Stimulated activated CD4-positive, alpha-beta T cell treated with anti-CD3 and anti-CD28 coated beads, Interleukin-4, amount 100 ng/mL, for 1 hour (primary cell): ENCODE measurements around the gene RAD9A.

Experiments
- DNase-seq: peaks from one replicate; pipeline ENCODE4 v3.0.0-alpha.2; 2020

Gene RAD9A

GRCh38 chr11:67357831-67358670, 33.7 kb upstream of the RAD9A start:
- no peak for DNase-seq

DNA sequence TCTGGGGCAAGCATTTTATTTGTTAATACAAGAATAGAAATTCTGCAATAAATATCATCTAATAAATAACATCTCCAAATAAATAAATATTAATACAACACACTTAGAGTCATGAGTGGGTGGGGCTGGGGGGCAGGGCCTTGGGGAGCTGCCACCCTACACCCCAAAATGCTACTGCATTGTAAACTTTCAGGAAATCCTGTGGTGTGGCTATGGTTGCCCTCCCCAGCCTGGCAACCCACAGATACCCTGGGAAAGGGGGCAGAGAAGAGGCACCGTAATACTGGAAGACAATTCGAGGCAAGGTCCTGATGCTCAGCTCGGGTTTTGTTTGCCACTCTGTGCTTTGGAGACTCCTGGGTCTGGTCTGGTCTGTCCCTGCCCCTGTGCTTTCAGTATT, 27.6 kb upstream of the RAD9A start:
- DNase-seq = no peak

DNA sequence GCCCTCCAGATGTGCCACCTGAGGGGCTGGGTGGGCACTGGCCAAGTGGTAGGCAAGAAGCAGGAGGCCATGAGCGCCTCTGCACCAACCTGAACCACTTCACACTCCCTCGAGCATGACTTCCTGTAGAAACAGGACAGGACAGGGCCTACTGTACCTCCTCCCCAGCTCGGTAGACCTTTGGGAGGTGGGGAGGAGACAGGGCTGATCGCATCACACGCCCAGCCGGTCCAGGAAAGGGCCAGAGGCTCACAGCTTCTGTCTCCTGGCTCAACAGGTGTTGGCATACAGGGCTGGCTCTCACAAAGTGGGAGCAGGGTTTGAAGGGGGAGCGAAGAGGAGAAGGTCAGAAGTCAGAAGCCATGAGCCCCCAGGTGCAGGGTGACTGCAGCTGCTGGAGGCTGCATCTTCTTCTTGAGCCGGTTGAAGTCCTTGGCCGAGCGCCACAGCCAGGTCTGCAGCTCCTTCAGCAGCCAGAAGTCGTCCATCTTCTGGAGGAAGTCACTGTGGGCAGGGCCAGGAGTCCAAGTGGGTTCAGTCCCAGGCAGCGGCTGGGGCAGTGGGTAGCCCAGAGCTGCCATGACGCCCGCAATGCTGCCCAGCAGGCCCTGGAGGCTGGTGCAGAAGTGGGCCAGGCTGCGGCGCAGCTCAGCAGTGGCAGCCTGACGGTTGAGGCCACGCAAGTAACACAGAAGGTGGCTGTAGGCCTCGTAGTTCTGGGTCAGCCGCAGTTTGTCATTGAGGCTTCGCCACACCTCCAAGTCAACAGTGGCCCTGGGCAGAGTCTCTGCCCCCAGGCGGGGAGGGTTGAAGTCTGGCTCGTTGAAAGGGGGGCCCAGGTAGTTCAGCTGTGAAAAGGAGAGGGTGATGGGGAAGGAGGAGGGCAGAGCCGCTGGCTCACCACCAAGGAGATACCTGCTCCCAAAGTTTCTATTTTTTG, 26.7 kb upstream of the RAD9A start:
- DNase-seq = no peak

DNA sequence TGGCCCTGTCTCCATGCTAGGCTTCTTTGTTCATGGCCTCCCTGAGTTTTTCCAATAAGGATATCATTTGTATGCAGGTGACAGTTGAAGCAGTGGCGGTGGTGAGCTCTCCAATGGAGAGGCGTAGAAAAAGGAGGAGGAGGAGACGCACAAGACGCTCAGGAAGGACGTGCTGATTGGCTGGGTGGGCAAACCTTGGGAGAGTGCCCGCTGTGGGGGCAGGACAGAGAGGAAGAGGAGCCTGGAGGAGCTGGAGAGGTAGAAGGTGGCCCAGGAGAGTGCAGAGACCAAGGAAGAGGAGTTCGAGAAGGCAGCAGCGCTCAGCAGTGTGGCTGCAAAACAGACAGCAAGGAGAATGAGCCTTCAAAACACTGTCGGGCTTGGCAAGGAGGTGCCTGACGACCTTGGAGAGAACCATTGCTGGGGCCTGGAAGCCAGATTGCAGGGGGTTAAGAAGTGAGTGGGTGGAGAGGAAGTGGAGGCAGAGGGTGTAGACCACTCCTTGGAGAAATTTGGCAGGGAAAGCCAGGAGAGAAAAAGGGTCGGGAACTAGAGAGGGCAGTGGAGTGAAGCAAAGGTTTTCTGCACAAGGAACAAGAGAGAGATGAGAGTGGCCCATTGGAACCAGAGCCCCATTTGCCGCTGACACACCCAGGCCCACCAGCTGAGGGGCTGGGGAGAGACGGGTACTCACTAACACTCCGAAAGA, 25.9 kb upstream of the RAD9A start:
- DNase-seq = no peak

DNA sequence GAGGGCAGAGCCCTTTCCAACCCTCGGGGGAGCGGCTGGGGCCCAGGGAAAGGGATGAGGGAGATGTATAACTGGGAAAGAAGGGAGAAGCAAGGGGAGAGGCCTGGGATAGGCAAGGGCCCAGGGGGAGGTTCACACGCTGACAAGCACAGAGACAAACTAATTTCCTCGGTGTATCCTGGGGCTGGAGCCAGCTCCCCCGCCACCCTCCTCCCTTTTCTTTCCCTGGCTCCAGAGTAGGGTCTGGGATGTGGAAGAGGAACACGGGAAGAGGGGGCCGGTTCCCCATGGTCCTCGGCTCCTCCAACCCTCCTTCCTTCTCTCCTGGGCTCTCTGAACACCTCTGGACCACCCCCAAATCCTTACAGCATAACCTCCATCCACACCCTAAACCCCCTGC, 25.2 kb upstream of the RAD9A start:
- no peak for DNase-seq

DNA sequence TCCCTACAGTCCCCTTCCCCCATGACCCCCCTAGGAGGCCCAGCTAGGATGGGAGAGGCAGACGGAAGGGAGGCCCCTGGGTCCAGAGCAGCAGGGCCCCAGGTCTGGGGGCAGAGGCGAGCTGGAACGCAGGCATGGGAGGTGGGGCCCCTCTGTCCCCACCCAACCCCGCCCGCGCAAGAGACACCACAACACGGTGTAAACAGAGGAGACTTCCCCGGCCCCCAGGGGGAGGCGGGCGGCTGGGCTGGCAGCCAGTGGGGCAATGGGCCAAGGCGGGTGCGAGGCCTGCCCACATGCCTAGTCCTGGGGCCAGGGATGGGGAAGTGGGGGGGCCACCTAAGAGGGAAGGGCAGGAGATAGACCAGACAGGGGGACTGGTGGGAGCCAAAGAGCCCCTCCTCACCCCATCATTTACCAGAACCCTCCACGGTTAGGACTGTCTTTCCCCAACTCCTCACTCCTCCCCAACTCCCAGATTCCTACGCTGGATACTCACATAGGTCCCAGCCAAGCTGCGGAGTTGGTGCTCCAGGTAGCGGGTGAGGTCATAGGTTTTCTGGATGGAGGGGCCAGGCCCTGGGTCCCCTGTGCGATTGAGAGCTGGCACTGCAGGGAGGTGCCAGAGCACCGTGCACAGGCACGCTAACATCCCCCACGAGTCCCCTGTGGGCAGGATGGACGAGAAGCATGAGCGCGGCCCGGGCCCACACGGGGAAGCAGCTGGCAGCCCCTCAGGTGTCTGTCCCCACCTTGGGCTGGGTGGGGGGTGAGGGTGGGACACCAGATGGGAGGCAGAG, 24.6 kb upstream of the RAD9A start:
- DNase-seq = no peak

- DNase-seq = no peak
These were observed 24.0 kb upstream of the RAD9A start for GRCh38 chr11:67367761-67368227.

GRCh38 chr11:67368621-67369020, 23.2 kb upstream of the RAD9A start:
- DNase-seq = no peak

- no peak for DNase-seq
These were observed 22.5 kb upstream of the RAD9A start for GRCh38 chr11:67369275-67369674.

GRCh38 chr11:67369801-67370284, 21.9 kb upstream of the RAD9A start:
- DNase-seq = no peak

DNA sequence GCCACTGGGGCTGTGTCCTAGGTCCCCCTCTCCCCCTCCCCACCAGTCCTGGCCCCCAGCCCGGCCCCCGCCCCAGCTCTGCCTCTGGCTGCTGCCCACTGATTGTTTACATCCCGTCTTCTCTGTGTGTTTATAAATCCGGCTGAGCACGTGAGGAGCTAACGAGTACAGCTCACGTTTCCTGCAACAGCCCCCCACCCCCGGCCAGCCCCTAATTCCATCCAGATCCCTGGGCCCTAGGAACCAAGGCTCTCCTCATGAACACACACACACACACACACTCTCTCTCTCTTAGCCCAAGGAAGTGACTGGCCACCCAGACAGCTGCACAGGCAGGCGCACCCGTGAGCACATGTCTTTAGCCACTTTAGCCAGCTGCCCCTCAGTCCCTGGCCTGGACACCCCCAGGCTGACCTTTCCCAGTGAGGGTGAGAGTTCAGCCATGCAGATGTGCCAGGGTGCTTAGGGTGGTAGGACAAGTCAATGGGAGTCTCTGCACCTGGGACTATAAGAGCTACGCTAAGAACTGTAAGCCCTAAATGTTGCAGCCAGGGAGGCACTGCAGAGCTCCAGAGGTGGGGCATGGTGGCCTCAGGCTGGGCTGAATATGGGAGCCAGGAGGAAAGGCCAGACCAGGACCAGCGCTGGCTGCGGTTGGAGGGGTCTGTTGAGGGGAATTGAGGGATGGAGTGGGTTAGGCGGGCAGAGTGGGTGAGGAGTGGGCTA, 21.3 kb upstream of the RAD9A start:
- no peak for DNase-seq

DNA sequence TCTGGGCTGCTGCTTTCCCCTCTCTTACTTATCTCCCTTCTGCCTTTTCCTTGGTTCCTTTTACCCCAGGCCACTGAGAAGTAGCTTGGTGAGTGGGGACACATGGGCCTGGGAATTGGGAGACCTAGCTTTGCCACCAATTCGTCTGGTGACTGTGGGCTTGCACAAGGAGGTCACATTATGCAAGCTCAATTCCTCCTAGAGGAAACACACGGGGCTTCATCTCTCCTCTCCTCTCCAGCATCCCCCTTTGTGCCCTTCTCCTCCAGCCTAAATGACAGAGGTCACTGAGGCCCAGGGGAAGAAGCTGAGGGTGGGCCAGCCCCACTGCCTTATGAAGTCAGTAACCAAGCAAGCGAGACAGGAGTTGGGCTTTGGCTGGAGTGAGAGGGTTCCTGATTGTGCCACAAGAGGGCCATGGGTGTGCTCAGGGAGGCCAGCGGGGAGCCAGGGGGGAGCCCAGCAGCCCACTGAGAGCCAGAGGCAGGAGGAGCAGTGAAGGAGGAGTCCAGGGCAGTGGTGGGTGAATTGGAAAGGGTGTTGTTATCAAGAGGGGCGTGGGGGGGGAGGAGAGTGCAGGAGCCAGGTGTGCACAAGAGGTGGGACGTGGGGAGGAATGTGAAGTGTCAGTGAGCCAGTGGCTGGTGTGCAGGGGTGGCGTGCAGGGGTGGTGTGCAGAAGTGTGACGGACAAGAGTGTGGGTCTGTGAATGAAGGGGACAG, 20.4 kb upstream of the RAD9A start:
- DNase-seq = no peak

- no peak for DNase-seq
These were observed 19.9 kb upstream of the RAD9A start for GRCh38 chr11:67371911-67372320.

DNA sequence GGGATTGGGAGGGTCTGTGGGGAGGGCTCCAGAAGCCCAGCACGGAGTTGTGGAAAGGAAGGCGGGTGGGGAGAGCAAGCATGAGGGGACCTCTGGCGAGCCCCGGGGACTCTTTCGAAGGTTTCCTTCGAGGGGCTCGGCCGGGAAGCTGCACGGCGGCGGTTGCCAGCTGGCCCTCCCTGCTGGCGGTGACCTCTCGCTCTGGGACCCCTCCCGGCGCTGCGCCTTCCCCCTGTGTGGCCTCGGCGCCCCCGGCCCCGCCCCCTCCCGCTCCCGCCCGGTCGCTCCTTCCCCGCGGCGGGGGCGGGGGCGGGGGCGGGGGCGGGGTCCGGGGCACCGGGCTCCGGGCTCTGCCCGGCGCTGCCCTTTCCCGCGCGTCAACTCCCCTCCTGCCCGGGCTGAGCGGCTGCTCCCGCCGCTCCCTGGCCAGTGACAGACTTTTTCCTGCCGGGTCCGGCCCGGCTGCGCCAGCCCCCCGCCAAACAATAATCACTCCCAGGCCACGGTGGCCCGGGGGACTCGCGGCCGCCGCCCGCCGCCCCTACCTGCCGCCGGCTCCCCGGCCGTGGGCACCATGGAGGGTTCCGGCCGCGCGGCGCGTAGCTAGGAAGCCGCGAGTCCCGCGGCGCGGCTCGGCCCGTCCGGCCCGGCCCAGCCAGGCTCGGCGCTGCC, 19.3 kb upstream of the RAD9A start:
- no peak for DNase-seq

- peak; percentile 23 for DNase-seq
These were observed 18.7 kb upstream of the RAD9A start, which contains the start of gene CLCF1 for GRCh38 chr11:67372993-67373647. Gene CLCF1 (minus strand): TSS chr11:67373598. CDS start chr11:67373539, 59 bp downstream.

GRCh38 chr11:67373648-67374570, 17.9 kb upstream of the RAD9A start:
- DNase-seq = peak; percentile 57

- DNase-seq = no peak
These were observed 17.1 kb upstream of the RAD9A start for GRCh38 chr11:67374571-67375281.
